B cell (primary cell): ENCODE results near the gene ACAP2. TPM values are rescaled to one million over a fixed set of nuclear protein-coding genes. Genes with fewer than 3 reads are reported as not detected.
A peak's percentile ranks its signal among the peaks of the same experiment; 100 is the strongest.

Experiments
- ATAC-seq: fragments of 200-7000 bp; cut with Tn5 transposase; one replicate; pipeline ENCODE4 v1.10.0; 2021; ENCODE audit warnings: low read depth, mild to moderate bottlenecking, moderate number of reproducible peaks, moderate library complexity
- CTCF ChIA-PET: fragments of 350-600 bp; sonication (Branson Sonifier 250); formaldehyde crosslinking; loops from one replicate; lab custom pipeline; 2021; ENCODE audit warnings: antibody characterized with exemption, inconsistent platforms; lab: Charles Lee
- POLR2A ChIA-PET: fragments of 350-600 bp; sonication (Branson Sonifier 250); formaldehyde crosslinking; loops from one replicate; lab custom pipeline; 2021; ENCODE audit warnings: antibody characterized with exemption; lab: Charles Lee
- DNase-seq: peaks from one replicate; pipeline ENCODE4 v3.0.0; 2013
- H2AFZ ChIP-seq: 2 replicates; pipeline ENCODE4 v1.6.1; 2012; ENCODE audit warnings: mild to moderate bottlenecking, low read depth, low read length; ENCODE audit not compliant: insufficient read depth, poor library complexity, severe bottlenecking
- H3K27ac ChIP-seq, 2 donors: 1 replicate in 1 of 2; 2 replicates in 1 of 2; pipeline ENCODE4 v1.5.1; 2012 to 2013; ENCODE audit warnings: low read length in 2 of 2, mild to moderate bottlenecking in 2 of 2, moderate library complexity in 1 of 2
- H3K27me3 ChIP-seq, 4 experiments: fragments of 200-600 bp in 1 of 4; sonication (generic) in 1 of 4; replicated peaks in 1 of 4; 1 replicate in 2 of 4; 2 replicates in 2 of 4; pipeline versions ENCODE4 v1.6.1 to v1.7.0; 2013 to 2016; ENCODE audit warnings: low read length in 3 of 4, mild to moderate bottlenecking in 2 of 4, mixed read lengths in 1 of 4, moderate library complexity in 1 of 4; ENCODE audit not compliant: insufficient read depth in 4 of 4, control insufficient read depth in 3 of 4; ENCODE audit errors: control extremely low read depth in 1 of 4
- H3K36me3 ChIP-seq, 2 experiments: replicated peaks in 1 of 2; 1 replicate in 1 of 2; 2 replicates in 1 of 2; pipeline versions ENCODE4 v1.6.1 to v1.7.1; 2013; ENCODE audit warnings: low read length in 1 of 2; ENCODE audit not compliant: insufficient read depth in 2 of 2, control insufficient read depth in 1 of 2; ENCODE audit errors: control extremely low read depth in 1 of 2, extremely low read depth in 1 of 2
- H3K4me1 ChIP-seq, 2 donors: fragments of 200-600 bp in 1 of 2; sonication (generic) in 1 of 2; 1 replicate in 1 of 2; 2 replicates in 1 of 2; pipeline versions ENCODE4 v1.5.1 to v1.6.1; 2013 to 2017; ENCODE audit warnings: low read length in 2 of 2; ENCODE audit not compliant: control insufficient read depth in 2 of 2, insufficient read depth in 2 of 2
- H3K4me2 ChIP-seq: replicated peaks from 2 replicates; pipeline ENCODE3; 2012; ENCODE audit warnings: mild to moderate bottlenecking, low read depth, low read length; ENCODE audit not compliant: poor library complexity, severe bottlenecking
- H3K4me3 ChIP-seq, 5 experiments: fragments of 200-600 bp in 1 of 5; sonication (generic) in 1 of 5; 1 replicate in 3 of 5; 2 replicates in 2 of 5; pipeline versions ENCODE4 v1.5.1 to v1.7.0; 2011 to 2016; ENCODE audit warnings: low read length in 4 of 5, mild to moderate bottlenecking in 4 of 5, low read depth in 2 of 5, control low read depth in 1 of 5, moderate library complexity in 1 of 5; ENCODE audit not compliant: insufficient read depth in 1 of 5; ENCODE audit errors: control extremely low read depth in 1 of 5, extremely low read depth in 1 of 5
- H3K79me2 ChIP-seq: fragments of 200-600 bp; sonication (generic); one replicate; pipeline ENCODE4 v1.6.0; 2016; ENCODE audit warnings: low read length; ENCODE audit not compliant: control insufficient read depth, insufficient read depth
- H3K9ac ChIP-seq: fragments of 200-600 bp; sonication (generic); 2 replicates; pipeline ENCODE4 v1.6.1; 2017; ENCODE audit warnings: mild to moderate bottlenecking, low read length, moderate library complexity
- H3K9me3 ChIP-seq, 3 donors: one replicate each; pipeline versions ENCODE4 v1.6.1 to v1.7.1; 2013; ENCODE audit warnings: low read length in 2 of 3; ENCODE audit not compliant: control insufficient read depth in 2 of 3, insufficient read depth in 1 of 3; ENCODE audit errors: control extremely low read depth in 1 of 3
- H4K20me1 ChIP-seq: 2 replicates; pipeline ENCODE4 v1.6.0; 2012; ENCODE audit warnings: mild to moderate bottlenecking, low read length; ENCODE audit not compliant: insufficient read depth, control insufficient read depth, poor library complexity, severe bottlenecking
- H3K27ac Mint-ChIP-seq: one replicate; pipeline ENCODE4 v1.8.0; 2021; ENCODE audit warnings: mixed read lengths
- H3K27me3 Mint-ChIP-seq: one replicate; pipeline ENCODE4 v1.8.0; 2021; ENCODE audit warnings: mixed read lengths
- H3K4me1 Mint-ChIP-seq: one replicate; pipeline ENCODE4 v1.8.0; 2021; ENCODE audit warnings: mixed read lengths
- H3K4me3 Mint-ChIP-seq: one replicate; pipeline ENCODE4 v1.8.0; 2021; ENCODE audit warnings: mixed read lengths
- H3K9me3 Mint-ChIP-seq: one replicate; pipeline ENCODE4 v1.8.0; 2022; ENCODE audit warnings: mixed read lengths; ENCODE audit not compliant: insufficient read depth
- CTCF ChIP-seq: fragments of 200-600 bp; IDR thresholded peaks from one replicate; pipeline ENCODE4 v1.8.0; 2022; ENCODE audit warnings: antibody characterized with exemption, mild to moderate bottlenecking
- EZH2 ChIP-seq: IDR thresholded peaks from 2 replicates; pipeline ENCODE4 v1.6.1; 2012; ENCODE audit warnings: borderline replicate concordance, low read depth, mild to moderate bottlenecking, moderate library complexity, low read length; ENCODE audit not compliant: insufficient read depth, poor library complexity, severe bottlenecking
- WGBS: methylation state at CpG from one replicate; pipeline ENCODE4 v1.1.5; 2013; ENCODE audit warnings: missing lambda C conversion rate; ENCODE audit not compliant: insufficient coverage; 5-methylcytosine and 5-hydroxymethylcytosine counted together
- intact Hi-C: fragments of 100-400 bp; cut with micrococcal nuclease; formaldehyde crosslinking; loops from one replicate; pipeline ENCODE4 v1.10.0; 2022
- polyA plus RNA-seq: library from polyadenylated mRNA; depleted of rRNA; stranded (reverse); fragments of >200 nt; gene quantifications from 2 replicates; pipeline ENCODE4 v1.2.3, GENCODE V29; 2012
- total RNA-seq, 2 donors: library from RNA; stranded (reverse); fragments of 120-200 nt in 1 of 2; gene quantifications; 1 replicate in 1 of 2; 2 replicates in 1 of 2; pipeline versions ENCODE4 v1.2.3 to v1.2.4, GENCODE V29; 2013 to 2022

Gene ACAP2
- total and polyA plus RNA-seq, 2 donors (not counting 1 experiment from before 2014, with no cell fraction given), result 18.6 to 113 TPM

- WGBS, result 75% methylated on average over 1 of the region's 3 CpGs
- Histone ChIP-seq H3K36me3 (peaks cover 7 to 10% of the 10 kb centered on the region in 2 experiments), H3K9me3 (no peaks in the 10 kb centered on the region), H3K4me2 (peak overlapping the region; percentile 30), H4K20me1 (peaks cover 53% of the 10 kb centered on the region), H3K4me3 (peak overlapping the region in 1 of 5 experiments; percentile 27), H3K79me2 (peaks cover 90% of the 10 kb centered on the region), H3K4me1 (peaks cover 26 to 41% of the 10 kb centered on the region in 2 donors), H3K9ac (peak overlapping the region; percentile 4), H2AFZ (no peak overlapping the region), H3K27me3 (no peaks in the 10 kb centered on the region), H3K27ac (peak overlapping the region; percentile 18 to 68)
- Mint-ChIP-seq H3K4me1 (peaks cover 50% of the 10 kb centered on the region), H3K9me3 (no peaks in the 10 kb centered on the region), H3K27me3 (no peaks in the 10 kb centered on the region), H3K27ac (peak overlapping the region; percentile 69), H3K4me3 (peak overlapping the region; percentile 65)
- POLR2A ChIA-PET, result no interaction called here
- DNase-seq (no peak), ATAC-seq (no peak)
- CTCF ChIA-PET, result interaction anchor here (1.8 kb wide), 1 partner anchor 12 kb away, joined by 5 read pairs; no protein-coding TSS in a partner anchor
- intact Hi-C loops, result loop anchor here (2.0 kb wide), 2 partner anchors 16 to 48 kb away; partner anchors contain the start of gene ACAP2
- TF ChIP-seq EZH2 (no peak), CTCF (no peak)
Observed at GRCh38 chr3:195394700-195395099, 48.1 kb downstream of the ACAP2 start.

- H3K4me3 ChIP-seq, result peak overlapping the region in 1 of 5 experiments; percentile 27
- DNase-seq (peak; percentile 37), ATAC-seq (peak; percentile 71)
- POLR2A ChIA-PET, result no interaction called here
- peak overlapping the region; percentile 16 for H2AFZ ChIP-seq
- WGBS, result 52% methylated on average over 4 of the region's 7 CpGs
- peak overlapping the region; percentile 30 for H3K4me2 ChIP-seq
- peaks cover 26 to 41% of the 10 kb centered on the region in 2 donors for H3K4me1 ChIP-seq
- H3K79me2 ChIP-seq, result peaks cover 84% of the 10 kb centered on the region
- Mint-ChIP-seq H3K9me3 (no peaks in the 10 kb centered on the region), H3K4me1 (peaks cover 48% of the 10 kb centered on the region), H3K27ac (peak overlapping the region; percentile 69), H3K4me3 (peak overlapping the region; percentile 65), H3K27me3 (no peaks in the 10 kb centered on the region)
- intact Hi-C loops, result loop anchor here (2.0 kb wide), 2 partner anchors 17 to 49 kb away; partner anchors contain the start of gene ACAP2
- H3K9ac ChIP-seq, result peak overlapping the region; percentile 4
- H4K20me1 ChIP-seq, result peaks cover 48% of the 10 kb centered on the region
- H3K9me3 ChIP-seq, result no peaks in the 10 kb centered on the region
- CTCF ChIA-PET, result no interaction called here
- H3K27me3 ChIP-seq, result no peaks in the 10 kb centered on the region
- H3K36me3 ChIP-seq, result peaks cover 7 to 10% of the 10 kb centered on the region in 2 experiments
- TF ChIP-seq EZH2, result no peak
- no peak for TF ChIP-seq CTCF
- peak overlapping the region; percentile 18 to 68 for H3K27ac ChIP-seq
Observed at GRCh38 chr3:195394024-195394423, 48.8 kb downstream of the ACAP2 start.
